Thyroid gland (tissue), 4 donors: ENCODE results near the gene CYP2D6.

ENCODE experiments used
- CTCF ChIP-seq, 6 experiments: fragments of 200-600 bp in 3 of 6; fragments of 450-650 bp in 3 of 6; sonication (generic) in 3 of 6; IDR thresholded peaks; one replicate each; pipeline ENCODE4 v1.5.1; 2016 to 2019; ENCODE audit warnings: antibody characterized with exemption in 6 of 6, mild to moderate bottlenecking in 2 of 6, inconsistent platforms in 1 of 6, moderate library complexity in 1 of 6
- POLR2A ChIP-seq, 2 donors: fragments of 450-650 bp; IDR thresholded peaks; one replicate each; pipeline ENCODE4 v1.6.1; 2017; ENCODE audit warnings: antibody characterized with exemption in 2 of 2, mild to moderate bottlenecking in 2 of 2, moderate library complexity in 1 of 2

- no peak for TF ChIP-seq CTCF (IDR thresholded peaks at IDR 0.05)
- TF ChIP-seq POLR2A (IDR thresholded peaks at IDR 0.05) = no peak
Observed at GRCh38 chr22:42155053-42155543, 24.5 kb upstream of the CYP2D6 start.
